ENCODE measurements around the gene ZMYND8. TPM values are rescaled to one million over a fixed set of nuclear protein-coding genes. Genes with fewer than 3 reads are reported as not detected.

ZMYND8 gene
- total RNA-seq, 1 experiment from 2014 or later = 11.6 TPM

GRCh38 chr20:47347661-47348435 lies 8.7 kb downstream of the ZMYND8 start:
- Histone ChIP-seq H4K20me1 (ENCODE audit: low read length) (no peaks in the 10 kb centered on the region), H3K27me3 (ENCODE audit: low read length) (no peaks in the 10 kb centered on the region), H2AFZ (ENCODE audit: low read length) (no peak overlapping the region), H3K4me2 (ENCODE audit: low read length) (no peak overlapping the region), H3K79me2 (ENCODE audit: low read length) (peaks cover 65% of the 10 kb centered on the region), H3F3A (ENCODE audit: low read length, unreplicated experiment) (no peaks in the 10 kb centered on the region), H3K4me3 (ENCODE audit: low read length) (no peak overlapping the region), H3K9me3 (ENCODE audit: low read length) (no peaks in the 10 kb centered on the region), H3K36me3 (ENCODE audit: low read depth, low read length) (no peaks in the 10 kb centered on the region), H3K9me2 (replicated peaks; ENCODE audit: low read length) (no peaks in the 10 kb centered on the region), H3K27ac (ENCODE audit: low read length) (no peak overlapping the region), H3K4me1 (ENCODE audit: insufficient read depth, low read length) (peaks cover 23% of the 10 kb centered on the region), H3K9ac (ENCODE audit: low read length) (no peak overlapping the region)
- ChIA-PET CTCF (no interaction called here), POLR2A (ENCODE audit: unreplicated experiment) (no interaction called here)
- TF ChIP-seq EZH2phosphoT487 (IDR thresholded peaks at IDR 0.05; ENCODE audit: borderline replicate concordance, low read length) = no peak
- TF ChIP-seq EZH2 (IDR thresholded peaks at IDR 0.05; ENCODE audit: low read length, unreplicated experiment) = no peak
- TF ChIP-seq CTCF (conservative IDR thresholded peaks at IDR 0.05; ENCODE audit: low read depth, low read length) = no peak
- BruUV-seq (replicated peaks) = no TSS peak
- DNase-seq (no peak), ATAC-seq (no peak)
- intact Hi-C loops (cut with micrococcal nuclease) = no loop called here

- Histone ChIP-seq H3F3A (ENCODE audit: low read length, unreplicated experiment) (no peaks in the 10 kb centered on the region), H3K36me3 (ENCODE audit: low read depth, low read length) (no peaks in the 10 kb centered on the region), H2AFZ (ENCODE audit: low read length) (no peak overlapping the region), H3K4me1 (ENCODE audit: insufficient read depth, low read length) (peaks cover 6% of the 10 kb centered on the region), H3K79me2 (ENCODE audit: low read length) (peaks cover 51% of the 10 kb centered on the region), H3K9me3 (ENCODE audit: low read length) (no peaks in the 10 kb centered on the region), H3K27ac (ENCODE audit: low read length) (no peak overlapping the region), H3K9ac (ENCODE audit: low read length) (no peak overlapping the region), H3K9me2 (replicated peaks; ENCODE audit: low read length) (no peaks in the 10 kb centered on the region), H3K4me3 (ENCODE audit: low read length) (no peak overlapping the region), H3K27me3 (ENCODE audit: low read length) (no peaks in the 10 kb centered on the region), H4K20me1 (ENCODE audit: low read length) (no peaks in the 10 kb centered on the region), H3K4me2 (ENCODE audit: low read length) (no peak overlapping the region)
- DNase-seq (no peak), ATAC-seq (no peak)
- ChIA-PET POLR2A (ENCODE audit: unreplicated experiment) (no interaction called here), CTCF (no interaction called here)
- intact Hi-C loops (cut with micrococcal nuclease) = no loop called here
- no peak for TF ChIP-seq EZH2 (IDR thresholded peaks at IDR 0.05; ENCODE audit: low read length, unreplicated experiment)
- TF ChIP-seq EZH2phosphoT487 (IDR thresholded peaks at IDR 0.05; ENCODE audit: borderline replicate concordance, low read length) = no peak
- no peak for TF ChIP-seq CTCF (conservative IDR thresholded peaks at IDR 0.05; ENCODE audit: low read depth, low read length)
- BruUV-seq (replicated peaks) = no TSS peak
Measured at GRCh38 chr20:47346172-47346571, 10.3 kb downstream of the ZMYND8 start.

- no peaks in the 10 kb centered on the region for H3F3A ChIP-seq (ENCODE audit: low read length, unreplicated experiment)
- no peak overlapping the region for H3K4me3 ChIP-seq (ENCODE audit: low read length)
- no peak overlapping the region for H3K9ac ChIP-seq (ENCODE audit: low read length)
- intact Hi-C loops (cut with micrococcal nuclease) = no loop called here
- H3K9me3 ChIP-seq (ENCODE audit: low read length) = no peaks in the 10 kb centered on the region
- no peaks in the 10 kb centered on the region for H3K9me2 ChIP-seq (replicated peaks; ENCODE audit: low read length)
- H4K20me1 ChIP-seq (ENCODE audit: low read length) = no peaks in the 10 kb centered on the region
- no peak overlapping the region for H3K27ac ChIP-seq (ENCODE audit: low read length)
- DNase-seq = no peak
- no peak overlapping the region for H3K4me2 ChIP-seq (ENCODE audit: low read length)
- POLR2A ChIA-PET (ENCODE audit: unreplicated experiment) = no interaction called here
- no TSS peak for BruUV-seq (replicated peaks)
- no peaks in the 10 kb centered on the region for H3K4me1 ChIP-seq (ENCODE audit: insufficient read depth, low read length)
- CTCF ChIA-PET = no interaction called here
- no peaks in the 10 kb centered on the region for H3K36me3 ChIP-seq (ENCODE audit: low read depth, low read length)
- H3K27me3 ChIP-seq (ENCODE audit: low read length) = no peaks in the 10 kb centered on the region
- no peak for TF ChIP-seq CTCF (conservative IDR thresholded peaks at IDR 0.05; ENCODE audit: low read depth, low read length)
- no peak for TF ChIP-seq EZH2phosphoT487 (IDR thresholded peaks at IDR 0.05; ENCODE audit: borderline replicate concordance, low read length)
- no peak for TF ChIP-seq EZH2 (IDR thresholded peaks at IDR 0.05; ENCODE audit: low read length, unreplicated experiment)
- no peak overlapping the region for H2AFZ ChIP-seq (ENCODE audit: low read length)
- H3K79me2 ChIP-seq (ENCODE audit: low read length) = peaks cover 43% of the 10 kb centered on the region
- ATAC-seq = no peak
Measured at GRCh38 chr20:47345214-47345613, 11.3 kb downstream of the ZMYND8 start.
